ENCODE measurements around the gene DBF4B. TPM values are rescaled to one million over a fixed set of nuclear protein-coding genes. Genes with fewer than 3 reads are reported as not detected.

The DBF4B gene
- total and polyA plus RNA-seq, 10 of the 15 experiments (the other 5 are each of a cell fraction or from before 2014, with no cell fraction given), result 2.4 to 24.6 (median 16.9) TPM

DNA sequence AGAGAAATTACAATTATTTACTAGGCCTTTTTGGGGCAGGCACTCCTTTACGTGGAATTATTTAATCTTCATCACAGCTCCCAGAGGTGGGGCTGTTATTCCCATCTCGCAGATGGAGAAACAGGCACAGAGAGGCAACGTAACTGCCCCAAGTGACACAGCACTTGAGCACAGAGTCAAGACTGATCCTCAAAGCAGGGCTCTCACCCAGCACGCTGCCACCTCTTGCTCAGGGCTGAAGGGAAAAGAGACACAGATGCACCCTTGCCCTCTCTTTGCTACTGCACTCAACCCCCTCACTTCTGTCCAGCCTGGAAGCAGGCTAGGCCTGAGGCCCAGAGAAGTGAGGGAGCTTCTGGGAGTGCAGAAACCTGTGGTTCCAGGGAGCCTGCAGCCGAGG, 54.7 kb downstream of the DBF4B start (continued):
- TF ChIP-seq NFIC (IDR thresholded peaks at IDR 0.05; ENCODE audit: low read depth, low read length) (no peak), SIX5 (IDR thresholded peaks at IDR 0.05; ENCODE audit: low read depth, low read length, severe bottlenecking) (no peak)

DNA sequence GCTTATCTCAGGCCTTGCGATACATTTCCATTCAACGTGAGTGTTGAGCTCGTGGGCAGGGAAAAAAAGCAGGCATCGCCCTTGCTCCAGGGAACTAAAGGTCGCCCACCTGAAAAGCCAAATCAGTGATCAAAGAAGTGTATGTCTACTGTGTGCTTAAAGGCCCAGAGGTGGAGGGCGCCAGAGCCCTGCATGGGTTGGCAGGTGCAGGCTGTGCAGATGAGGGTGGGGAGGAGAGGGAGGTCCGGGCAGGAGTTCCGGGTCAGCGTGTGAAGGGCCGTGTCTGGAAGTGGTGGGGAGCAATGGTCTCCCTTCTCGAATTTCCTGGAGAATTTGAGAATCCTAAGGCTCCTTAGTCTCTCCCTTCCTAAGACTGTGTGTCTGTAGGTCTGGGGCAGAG, 57.5 kb downstream of the DBF4B start:
- Histone ChIP-seq H3K9ac (ENCODE audit: control insufficient read depth, insufficient read depth, low read length) (no peak overlapping the region), H3K4me3 (no peak overlapping the region), H3K27me3 (replicated peaks in 1 of 2; ENCODE audit: control insufficient read depth in 2 of 2, insufficient read depth in 2 of 2, low read length in 1 of 2) (no peaks in the 10 kb centered on the region; a peak in 1 of 4 replicates), H3K4me1 (ENCODE audit: control insufficient read depth, insufficient read depth, low read length) (peaks cover 8% of the 10 kb centered on the region), H3K27ac (ENCODE audit: control insufficient read depth, insufficient read depth) (no peak overlapping the region), H3K9me3 (replicated peaks; ENCODE audit: control insufficient read depth, insufficient read depth, low read length) (no peaks in the 10 kb centered on the region), H3K36me3 (ENCODE audit: control insufficient read depth in 2 of 2, insufficient read depth in 2 of 2, low read length in 1 of 2) (no peaks in the 10 kb centered on the region), H3K79me2 (ENCODE audit: control insufficient read depth, insufficient read depth, low read length) (no peaks in the 10 kb centered on the region), H3K4me2 (ENCODE audit: control insufficient read depth, insufficient read depth) (no peak overlapping the region), H4K20me1 (ENCODE audit: control insufficient read depth, insufficient read depth) (no peaks in the 10 kb centered on the region), H2AFZ (ENCODE audit: control insufficient read depth, low read depth, low read length) (no peak overlapping the region)
- DNase-seq (ENCODE audit: low read depth, low spot score) (no peak), ATAC-seq (no peak), FAIRE-seq (no peak)
- in situ Hi-C loops (cut with MboI), result no loop called here
- ChIA-PET CTCF (no interaction called here), POLR2A (no interaction called here), RAD21 (ENCODE audit: unreplicated experiment) (no interaction called here), SMC1A (ENCODE audit: uncharacterized antibody, unreplicated experiment) (no interaction called here)
- 42% methylated on average over 11 of the region's 11 CpGs for WGBS (ENCODE audit: insufficient coverage, insufficient replicate concordance, low lambda C conversion rate, missing lambda C conversion rate)
- no peak for TF ChIP-seq TAF1 (IDR thresholded peaks at IDR 0.05; ENCODE audit: borderline replicate concordance, low read depth, low read length)
- no peak for TF ChIP-seq NR2C2 (IDR thresholded peaks at IDR 0.05; ENCODE audit: borderline replicate concordance, control insufficient read depth, insufficient read length, low read depth)
- no peak for TF ChIP-seq USF1 (IDR thresholded peaks at IDR 0.05; ENCODE audit: borderline replicate concordance, extremely low read length, insufficient read depth, low read depth, low read length)
- no peak for TF ChIP-seq DPF2 (IDR thresholded peaks at IDR 0.05)
- no peak for TF ChIP-seq POU2F2 (IDR thresholded peaks at IDR 0.05; ENCODE audit: borderline replicate concordance, low read depth, low read length)
- TF ChIP-seq KAT2A (conservative IDR thresholded peaks at IDR 0.05; ENCODE audit: control insufficient read depth, low read depth, low read length), result no peak
- intact Hi-C loops (cut with micrococcal nuclease; ENCODE audit: unreplicated experiment), result no loop called here
- BruUV-seq (replicated peaks), result no TSS peak

Measured in GM12878 (cell line).